ENCODE measurements around the gene QSOX1. TPM values are rescaled to one million over a fixed set of nuclear protein-coding genes. Genes with fewer than 3 reads are reported as not detected.

QSOX1 gene
- total RNA-seq, 1 experiment from 2014 or later, result 135 TPM

DNA sequence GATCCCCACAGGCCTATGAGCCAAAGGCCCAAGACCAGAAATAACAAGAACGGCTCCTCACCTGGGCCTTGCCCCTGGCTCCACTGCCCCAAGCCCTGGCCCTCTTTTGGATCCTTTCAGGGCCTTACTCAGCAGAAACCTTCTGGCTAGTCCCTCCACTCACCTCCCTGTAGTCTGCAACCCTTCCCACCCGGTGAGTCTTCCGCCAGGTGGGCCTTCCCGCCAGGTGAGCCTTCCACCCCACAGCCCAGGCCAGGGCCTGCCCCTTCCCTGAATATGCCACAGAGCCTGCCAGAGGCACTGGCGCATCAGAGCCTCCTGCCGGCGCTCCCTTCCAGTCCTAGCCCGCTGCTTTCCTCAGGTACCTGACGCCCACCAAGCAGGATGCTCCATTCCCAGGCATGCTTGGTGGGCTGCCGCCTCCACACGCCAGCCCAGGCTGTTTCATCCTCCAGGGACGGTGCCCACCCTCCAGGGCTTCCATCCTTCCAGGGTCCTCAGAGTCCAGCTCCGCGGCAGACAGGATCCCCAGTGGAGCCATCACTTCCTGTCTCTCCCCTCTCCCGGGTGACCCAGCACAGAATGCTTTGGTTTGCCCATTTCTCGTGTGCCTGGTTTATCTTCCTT, 96.3 kb downstream of the QSOX1 start (continued):
- TF ChIP-seq, protein P1, sequence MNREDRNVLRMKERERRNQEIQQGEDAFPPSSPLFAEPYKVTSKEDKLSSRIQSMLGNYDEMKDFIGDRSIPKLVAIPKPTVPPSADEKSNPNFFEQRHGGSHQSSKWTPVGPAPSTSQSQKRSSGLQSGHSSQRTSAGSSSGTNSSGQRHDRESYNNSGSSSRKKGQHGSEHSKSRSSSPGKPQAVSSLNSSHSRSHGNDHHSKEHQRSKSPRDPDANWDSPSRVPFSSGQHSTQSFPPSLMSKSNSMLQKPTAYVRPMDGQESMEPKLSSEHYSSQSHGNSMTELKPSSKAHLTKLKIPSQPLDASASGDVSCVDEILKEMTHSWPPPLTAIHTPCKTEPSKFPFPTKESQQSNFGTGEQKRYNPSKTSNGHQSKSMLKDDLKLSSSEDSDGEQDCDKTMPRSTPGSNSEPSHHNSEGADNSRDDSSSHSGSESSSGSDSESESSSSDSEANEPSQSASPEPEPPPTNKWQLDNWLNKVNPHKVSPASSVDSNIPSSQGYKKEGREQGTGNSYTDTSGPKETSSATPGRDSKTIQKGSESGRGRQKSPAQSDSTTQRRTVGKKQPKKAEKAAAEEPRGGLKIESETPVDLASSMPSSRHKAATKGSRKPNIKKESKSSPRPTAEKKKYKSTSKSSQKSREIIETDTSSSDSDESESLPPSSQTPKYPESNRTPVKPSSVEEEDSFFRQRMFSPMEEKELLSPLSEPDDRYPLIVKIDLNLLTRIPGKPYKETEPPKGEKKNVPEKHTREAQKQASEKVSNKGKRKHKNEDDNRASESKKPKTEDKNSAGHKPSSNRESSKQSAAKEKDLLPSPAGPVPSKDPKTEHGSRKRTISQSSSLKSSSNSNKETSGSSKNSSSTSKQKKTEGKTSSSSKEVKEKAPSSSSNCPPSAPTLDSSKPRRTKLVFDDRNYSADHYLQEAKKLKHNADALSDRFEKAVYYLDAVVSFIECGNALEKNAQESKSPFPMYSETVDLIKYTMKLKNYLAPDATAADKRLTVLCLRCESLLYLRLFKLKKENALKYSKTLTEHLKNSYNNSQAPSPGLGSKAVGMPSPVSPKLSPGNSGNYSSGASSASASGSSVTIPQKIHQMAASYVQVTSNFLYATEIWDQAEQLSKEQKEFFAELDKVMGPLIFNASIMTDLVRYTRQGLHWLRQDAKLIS (CRISPR knock-in tag; IDR thresholded peaks at IDR 0.05; ENCODE audit: borderline replicate concordance), result no peak

DNA sequence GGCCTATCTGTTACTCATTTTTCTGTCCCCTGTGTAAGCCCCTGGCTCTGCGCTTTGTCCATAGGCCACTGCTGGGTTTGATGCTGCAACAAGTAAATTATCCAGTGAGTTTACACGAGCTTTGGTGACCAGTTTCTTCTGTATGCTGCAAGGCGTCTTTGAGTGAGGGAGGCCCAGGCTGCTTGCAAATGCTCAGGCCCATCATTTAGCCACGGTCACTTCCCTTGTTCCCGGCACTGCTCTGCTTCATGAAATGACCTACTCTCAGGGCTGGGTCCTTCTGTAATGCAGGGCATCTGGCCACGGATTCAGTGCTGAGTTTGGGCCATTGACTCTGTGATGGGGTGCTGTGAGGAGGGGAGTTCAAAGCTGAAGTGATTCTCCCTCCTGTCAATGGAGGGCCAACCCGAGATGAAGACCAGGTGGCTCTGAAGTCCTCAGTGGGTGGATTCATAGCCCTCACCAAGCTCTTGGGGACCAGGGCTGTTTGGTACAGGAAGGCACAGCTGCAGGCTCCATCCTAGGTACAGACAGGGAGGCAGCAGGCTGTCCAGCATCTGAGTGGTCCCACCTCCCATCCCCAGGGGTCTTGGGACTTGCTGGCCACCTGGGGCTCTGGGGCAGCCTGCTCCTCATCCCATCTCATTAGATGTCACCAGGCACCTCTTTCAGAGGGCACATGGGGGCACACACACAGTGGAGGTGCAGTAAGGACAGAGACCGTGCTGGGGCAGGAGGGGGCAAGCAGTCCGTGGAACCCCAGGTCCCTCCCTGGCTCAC, 97.0 kb downstream of the QSOX1 start:
- Mint-ChIP-seq H3K9me3 (no peaks in the 10 kb centered on the region), H3K27ac (no peak overlapping the region; the same call in 1 of the 2 replicates), H3K36me3 (no peaks in the 10 kb centered on the region), H3K4me1 (peaks cover 56% of the 10 kb centered on the region), H3K27me3 (ENCODE audit: low read depth) (no peaks in the 10 kb centered on the region), H3K4me3 (no peak overlapping the region)
- DNase-seq (ENCODE audit: low spot score) (no peak), ATAC-seq (no peak)
- CTCF ChIA-PET, result interaction anchor here (1.2 to 2.3 kb wide), 3 partner anchors 10 to 102 kb away, joined by 3 to 16 read pairs (median 4); no protein-coding TSS in a partner anchor
- TF ChIP-seq TEAD1 (CRISPR knock-in tag; IDR thresholded peaks at IDR 0.05) (no peak), ETV6 (CRISPR knock-in tag; IDR thresholded peaks at IDR 0.05) (no peak), IRF2 (CRISPR knock-in tag; IDR thresholded peaks at IDR 0.05; ENCODE audit: borderline replicate concordance, low read depth) (no peak)
- TF ChIP-seq, protein P2, sequence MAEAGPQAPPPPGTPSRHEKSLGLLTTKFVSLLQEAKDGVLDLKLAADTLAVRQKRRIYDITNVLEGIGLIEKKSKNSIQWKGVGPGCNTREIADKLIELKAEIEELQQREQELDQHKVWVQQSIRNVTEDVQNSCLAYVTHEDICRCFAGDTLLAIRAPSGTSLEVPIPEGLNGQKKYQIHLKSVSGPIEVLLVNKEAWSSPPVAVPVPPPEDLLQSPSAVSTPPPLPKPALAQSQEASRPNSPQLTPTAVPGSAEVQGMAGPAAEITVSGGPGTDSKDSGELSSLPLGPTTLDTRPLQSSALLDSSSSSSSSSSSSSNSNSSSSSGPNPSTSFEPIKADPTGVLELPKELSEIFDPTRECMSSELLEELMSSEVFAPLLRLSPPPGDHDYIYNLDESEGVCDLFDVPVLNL (CRISPR knock-in tag; IDR thresholded peaks at IDR 0.05; ENCODE audit: borderline replicate concordance, low read depth), result no peak
- TF ChIP-seq, protein P3, sequence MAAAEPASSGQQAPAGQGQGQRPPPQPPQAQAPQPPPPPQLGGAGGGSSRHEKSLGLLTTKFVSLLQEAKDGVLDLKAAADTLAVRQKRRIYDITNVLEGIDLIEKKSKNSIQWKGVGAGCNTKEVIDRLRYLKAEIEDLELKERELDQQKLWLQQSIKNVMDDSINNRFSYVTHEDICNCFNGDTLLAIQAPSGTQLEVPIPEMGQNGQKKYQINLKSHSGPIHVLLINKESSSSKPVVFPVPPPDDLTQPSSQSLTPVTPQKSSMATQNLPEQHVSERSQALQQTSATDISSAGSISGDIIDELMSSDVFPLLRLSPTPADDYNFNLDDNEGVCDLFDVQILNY (CRISPR knock-in tag; IDR thresholded peaks at IDR 0.05), result no peak
- POLR2A ChIA-PET, result no interaction called here

DNA sequence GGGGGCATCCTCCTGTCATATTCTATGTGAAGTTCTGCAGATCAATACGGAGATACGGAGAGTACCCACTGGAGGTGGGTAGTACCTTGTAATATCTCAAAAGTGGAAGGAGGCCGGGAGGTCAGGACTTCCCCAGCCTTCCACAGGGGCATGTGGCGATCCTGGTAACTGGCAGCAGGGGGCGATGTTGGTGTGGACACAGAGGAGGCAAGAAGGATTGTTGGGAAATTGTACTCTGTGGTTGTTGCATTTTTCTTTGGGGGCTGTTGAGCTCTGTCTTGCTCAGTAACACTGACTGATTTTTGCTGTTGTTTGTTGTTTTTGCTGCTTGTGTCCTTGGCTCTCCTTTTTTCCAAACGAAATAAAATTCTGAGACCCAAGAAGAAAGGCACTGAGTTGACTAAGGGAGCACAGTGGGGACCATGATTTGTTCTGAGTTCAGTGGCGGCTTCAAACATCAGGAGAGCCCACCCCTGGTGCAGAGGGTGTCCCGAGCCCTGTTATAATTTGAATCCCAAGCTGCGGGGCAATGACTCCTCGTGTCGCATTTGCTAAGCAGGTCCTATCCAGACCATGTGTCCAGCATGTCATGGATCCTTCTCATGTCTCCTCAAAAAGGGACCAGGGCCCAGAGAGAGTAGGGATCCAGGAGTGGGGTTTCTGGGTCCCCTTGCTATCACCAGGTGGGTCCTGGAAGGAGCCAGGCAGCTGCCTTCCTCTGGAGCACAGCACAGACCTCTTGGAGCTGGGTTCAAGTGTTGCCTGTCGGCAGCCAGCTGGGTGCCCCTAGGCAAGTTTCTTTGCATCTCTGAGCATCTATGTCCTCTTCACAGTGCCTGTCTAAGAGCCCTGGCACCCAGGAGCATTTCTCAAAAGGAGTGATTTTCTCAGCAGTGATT, 98.2 kb downstream of the QSOX1 start:
- POLR2A ChIA-PET, result no interaction called here
- ATAC-seq, result peak; percentile 54

More for the DNA sequence above, 98.2 kb downstream of the QSOX1 start:
- peak; percentile 92 for DNase-seq (ENCODE audit: low spot score)
- TF ChIP-seq, protein P4, sequence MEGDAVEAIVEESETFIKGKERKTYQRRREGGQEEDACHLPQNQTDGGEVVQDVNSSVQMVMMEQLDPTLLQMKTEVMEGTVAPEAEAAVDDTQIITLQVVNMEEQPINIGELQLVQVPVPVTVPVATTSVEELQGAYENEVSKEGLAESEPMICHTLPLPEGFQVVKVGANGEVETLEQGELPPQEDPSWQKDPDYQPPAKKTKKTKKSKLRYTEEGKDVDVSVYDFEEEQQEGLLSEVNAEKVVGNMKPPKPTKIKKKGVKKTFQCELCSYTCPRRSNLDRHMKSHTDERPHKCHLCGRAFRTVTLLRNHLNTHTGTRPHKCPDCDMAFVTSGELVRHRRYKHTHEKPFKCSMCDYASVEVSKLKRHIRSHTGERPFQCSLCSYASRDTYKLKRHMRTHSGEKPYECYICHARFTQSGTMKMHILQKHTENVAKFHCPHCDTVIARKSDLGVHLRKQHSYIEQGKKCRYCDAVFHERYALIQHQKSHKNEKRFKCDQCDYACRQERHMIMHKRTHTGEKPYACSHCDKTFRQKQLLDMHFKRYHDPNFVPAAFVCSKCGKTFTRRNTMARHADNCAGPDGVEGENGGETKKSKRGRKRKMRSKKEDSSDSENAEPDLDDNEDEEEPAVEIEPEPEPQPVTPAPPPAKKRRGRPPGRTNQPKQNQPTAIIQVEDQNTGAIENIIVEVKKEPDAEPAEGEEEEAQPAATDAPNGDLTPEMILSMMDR (IDR thresholded peaks at IDR 0.05), result peak; percentile 86
- TF ChIP-seq, protein P5, sequence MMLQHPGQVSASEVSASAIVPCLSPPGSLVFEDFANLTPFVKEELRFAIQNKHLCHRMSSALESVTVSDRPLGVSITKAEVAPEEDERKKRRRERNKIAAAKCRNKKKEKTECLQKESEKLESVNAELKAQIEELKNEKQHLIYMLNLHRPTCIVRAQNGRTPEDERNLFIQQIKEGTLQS (CRISPR knock-in tag; conservative IDR thresholded peaks at IDR 0.05), result no peak
- CTCF ChIA-PET, result interaction anchor here (0.6 to 3.3 kb wide), 31 partner anchors 9 to 438 kb away, joined by 3 to 31 read pairs (median 5); partner anchors contain the start of genes ACBD6 and LHX4
- Mint-ChIP-seq H3K27ac (no peak overlapping the region; the same call in 1 of the 2 replicates), H3K4me1 (peaks cover 48% of the 10 kb centered on the region), H3K36me3 (peaks cover 4% of the 10 kb centered on the region; the same call in 1 of the 2 replicates), H3K27me3 (ENCODE audit: low read depth) (no peaks in the 10 kb centered on the region), H3K9me3 (no peaks in the 10 kb centered on the region), H3K4me3 (no peak overlapping the region)

Other genes with a start within 250 kb of the QSOX1 start
- gene CEP350, start 200.1 kb upstream of the QSOX1 start, total RNA-seq (2021), result 34.2 to 36.7 TPM (median 35.4 TPM) in 3 replicates
- 7.7 to 19.2 TPM (median 9.2 TPM) in 3 replicates for gene LHX4, start 75.4 kb downstream of the QSOX1 start, total RNA-seq (2021)

Data from WTC11 (cell line).